ENCODE measurements around the gene LARP4B.

DNA sequence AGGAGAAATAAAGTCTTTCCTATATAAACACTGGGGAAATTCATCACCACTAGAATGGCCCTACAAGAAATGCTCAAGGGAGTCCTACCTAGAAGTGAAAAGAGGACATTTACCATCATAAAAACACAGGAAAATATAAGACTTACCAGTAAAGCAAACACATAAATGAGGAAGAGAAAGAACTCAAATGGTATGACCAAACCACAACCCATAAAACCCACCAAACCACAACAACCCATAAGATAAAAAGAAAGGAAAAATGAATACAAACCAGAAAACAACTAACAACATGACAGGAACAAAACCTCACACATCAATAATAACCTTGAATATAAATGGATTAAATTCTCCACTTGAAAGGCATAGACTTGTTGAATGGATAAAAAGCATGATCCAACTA lies 170.1 kb downstream of the LARP4B start:
- TF ChIP-seq, protein P1, sequence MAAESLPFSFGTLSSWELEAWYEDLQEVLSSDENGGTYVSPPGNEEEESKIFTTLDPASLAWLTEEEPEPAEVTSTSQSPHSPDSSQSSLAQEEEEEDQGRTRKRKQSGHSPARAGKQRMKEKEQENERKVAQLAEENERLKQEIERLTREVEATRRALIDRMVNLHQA (CRISPR knock-in tag; IDR thresholded peaks at IDR 0.05): no peak
- no peak for TF ChIP-seq ARID4A (CRISPR knock-in tag; IDR thresholded peaks at IDR 0.05; ENCODE audit: borderline replicate concordance)
- no peak for TF ChIP-seq EP300 (IDR thresholded peaks at IDR 0.05; ENCODE audit: low read depth in 2 of 2, low read length in 2 of 2)
- TF ChIP-seq EP300 (CRISPR knock-in tag; IDR thresholded peaks at IDR 0.05; ENCODE audit: borderline replicate concordance): no peak
